GM19193 (cell line): Measurements from ENCODE around the gene CDK5RAP1.

Experiments used
- POLR2A ChIP-seq: IDR thresholded peaks from 4 replicates; pipeline ENCODE4 v1.6.1; 2011; ENCODE audit not compliant: insufficient read depth, insufficient read length; ENCODE audit errors: extremely low read depth

CDK5RAP1 gene

DNA sequence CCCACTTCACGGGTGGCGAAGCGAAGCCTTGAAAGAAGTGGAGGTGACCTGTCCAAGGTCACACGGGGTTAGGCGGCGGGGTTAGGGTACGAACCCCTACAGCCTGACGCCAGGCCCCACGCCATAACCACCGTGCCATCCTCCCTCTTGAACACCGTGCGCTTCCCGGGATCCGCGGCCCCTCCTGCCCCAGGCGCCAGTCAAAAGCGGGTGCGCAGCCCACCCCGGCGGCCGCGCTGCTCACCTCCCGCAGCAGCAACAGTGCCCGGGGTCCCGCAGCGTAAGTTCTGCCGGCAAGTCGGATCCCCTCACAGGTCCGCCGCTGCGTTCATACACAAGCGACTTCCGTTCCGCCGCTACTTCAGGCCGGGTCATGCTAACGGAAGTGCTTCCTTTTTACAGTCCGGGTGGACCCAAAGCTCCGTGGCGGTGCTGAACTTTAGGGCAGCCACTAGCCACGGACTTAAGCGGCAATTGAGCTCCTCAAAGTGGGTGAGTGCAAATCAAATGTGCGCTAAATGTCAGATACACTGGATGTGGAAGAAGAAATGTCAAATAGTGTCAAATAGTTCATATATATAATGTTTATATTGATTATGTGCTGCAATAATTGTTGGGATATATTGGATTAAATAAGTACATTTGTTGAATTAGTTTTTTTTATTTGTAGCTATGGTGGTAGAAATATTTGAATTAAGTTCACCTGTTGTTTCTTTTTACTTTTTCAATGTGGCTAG lies at the start of gene CDK5RAP1:
Gene CDK5RAP1 (minus strand): TSS at position 336 of the 737 bp plus-strand sequence. CDS start 4,455 bp downstream, outside the sequence.
- TF ChIP-seq POLR2A = peak; percentile 83

GRCh38 chr20:33450867-33451266 lies 49.5 kb upstream of the CDK5RAP1 start:
- no peak for TF ChIP-seq POLR2A

- no peak for TF ChIP-seq POLR2A
These were observed 44.7 kb upstream of the CDK5RAP1 start for GRCh38 chr20:33445881-33446625.

- TF ChIP-seq POLR2A = no peak
These were observed 43.7 kb upstream of the CDK5RAP1 start for GRCh38 chr20:33444797-33445560.

DNA sequence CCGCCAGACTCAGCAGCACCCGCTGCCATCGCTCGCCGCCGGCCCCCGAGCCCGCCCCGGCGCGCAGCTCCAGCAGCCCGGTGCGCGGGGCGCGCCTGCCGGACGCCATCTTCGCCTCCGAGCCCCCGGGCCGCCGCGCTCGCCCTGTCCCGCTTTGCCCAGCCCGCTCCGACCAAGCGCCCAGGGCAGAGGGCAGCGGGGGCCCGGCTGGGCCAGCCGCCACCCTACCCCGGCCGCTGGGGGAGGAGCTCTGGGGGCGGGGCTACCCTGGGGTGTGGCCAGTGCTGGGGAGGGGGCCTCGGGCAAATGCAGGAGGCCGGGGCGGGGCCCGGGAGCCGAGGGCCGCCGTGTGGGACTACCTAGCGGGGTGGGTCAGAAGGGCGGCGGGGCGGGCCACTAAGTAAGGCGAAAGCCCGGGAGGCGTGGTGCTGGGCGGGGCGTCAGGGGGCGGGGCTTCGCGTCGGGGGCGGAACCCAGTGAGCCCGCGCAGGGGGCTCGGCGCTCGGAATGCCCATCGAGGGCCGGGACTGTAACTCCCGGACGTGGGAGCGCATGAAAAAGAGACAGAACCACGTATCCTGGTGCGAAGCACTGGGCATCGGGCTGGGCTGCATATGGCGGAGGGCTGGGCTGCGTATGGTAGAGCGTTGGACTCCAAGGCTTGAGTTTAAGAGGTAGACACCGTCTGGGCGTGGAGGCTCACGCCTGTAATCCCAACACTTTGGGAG lies 42.4 kb upstream of the CDK5RAP1 start, which contains the start of gene SNTA1:
Gene SNTA1 (minus strand): TSS at position 252 of the 728 bp plus-strand sequence. CDS start 143 bp downstream, at position 109.
- TF ChIP-seq POLR2A = no peak

GRCh38 chr20:33443006-33443511 lies 41.7 kb upstream of the CDK5RAP1 start:
- no peak for TF ChIP-seq POLR2A

- no peak for TF ChIP-seq POLR2A
These were observed 41.1 kb upstream of the CDK5RAP1 start for GRCh38 chr20:33442136-33443005.

DNA sequence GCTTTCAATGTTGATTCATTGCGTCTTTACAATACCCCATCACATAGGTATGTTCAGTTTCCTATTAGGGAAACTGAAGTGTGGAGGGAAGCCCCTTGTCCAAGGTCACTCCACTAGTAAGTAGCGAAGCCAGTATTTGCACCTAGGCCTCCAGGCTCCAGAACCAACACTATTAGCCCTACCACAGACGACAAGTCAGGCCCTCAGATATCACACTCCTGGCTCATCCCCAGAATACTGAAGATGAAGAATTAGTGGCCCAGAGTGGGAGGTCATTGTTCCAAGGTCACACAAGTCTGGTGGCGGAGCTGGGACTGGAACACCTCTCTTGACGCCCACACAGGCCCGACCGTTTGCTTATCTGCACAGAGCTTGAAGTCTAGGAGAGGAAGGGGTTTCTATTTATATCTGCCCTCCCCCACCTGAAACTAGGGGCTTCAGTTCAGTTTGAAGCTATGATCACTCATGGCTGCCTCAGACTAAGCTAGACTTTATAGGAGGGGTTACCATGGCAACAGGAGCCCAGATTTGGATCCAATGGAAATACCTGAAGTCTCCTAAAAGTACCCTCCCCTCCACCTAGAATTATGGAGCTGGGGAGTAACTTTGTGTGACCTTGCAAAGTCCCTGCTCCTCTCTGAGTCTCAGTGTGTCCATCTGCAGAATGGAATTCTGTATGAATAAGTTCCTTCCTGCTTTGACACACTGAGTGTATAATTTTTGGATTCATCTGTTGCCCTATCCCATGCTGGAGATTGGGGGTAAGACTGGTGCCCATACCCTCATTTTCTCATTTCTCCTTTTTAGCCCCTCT lies 40.0 kb upstream of the CDK5RAP1 start:
- TF ChIP-seq POLR2A = no peak

DNA sequence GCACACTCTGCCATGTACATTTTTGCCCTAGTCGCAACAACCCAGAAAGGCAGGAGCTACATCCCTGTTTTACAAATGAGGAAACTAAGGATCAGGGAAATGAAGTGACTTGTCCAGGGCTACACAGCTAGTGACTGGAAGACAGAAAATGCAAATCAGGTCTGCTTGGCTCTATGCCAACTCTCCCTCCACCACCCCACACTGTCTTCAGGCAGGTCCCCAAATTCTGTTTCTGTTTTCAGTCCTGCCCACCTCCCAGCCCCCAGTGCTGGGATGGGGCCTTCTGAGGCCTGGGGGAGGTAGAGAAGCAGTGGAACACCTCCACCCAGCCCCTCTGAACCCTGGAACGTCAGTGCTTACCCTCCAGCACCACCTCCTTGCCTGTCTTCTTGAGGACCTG lies 37.2 kb upstream of the CDK5RAP1 start:
- TF ChIP-seq POLR2A = no peak

DNA sequence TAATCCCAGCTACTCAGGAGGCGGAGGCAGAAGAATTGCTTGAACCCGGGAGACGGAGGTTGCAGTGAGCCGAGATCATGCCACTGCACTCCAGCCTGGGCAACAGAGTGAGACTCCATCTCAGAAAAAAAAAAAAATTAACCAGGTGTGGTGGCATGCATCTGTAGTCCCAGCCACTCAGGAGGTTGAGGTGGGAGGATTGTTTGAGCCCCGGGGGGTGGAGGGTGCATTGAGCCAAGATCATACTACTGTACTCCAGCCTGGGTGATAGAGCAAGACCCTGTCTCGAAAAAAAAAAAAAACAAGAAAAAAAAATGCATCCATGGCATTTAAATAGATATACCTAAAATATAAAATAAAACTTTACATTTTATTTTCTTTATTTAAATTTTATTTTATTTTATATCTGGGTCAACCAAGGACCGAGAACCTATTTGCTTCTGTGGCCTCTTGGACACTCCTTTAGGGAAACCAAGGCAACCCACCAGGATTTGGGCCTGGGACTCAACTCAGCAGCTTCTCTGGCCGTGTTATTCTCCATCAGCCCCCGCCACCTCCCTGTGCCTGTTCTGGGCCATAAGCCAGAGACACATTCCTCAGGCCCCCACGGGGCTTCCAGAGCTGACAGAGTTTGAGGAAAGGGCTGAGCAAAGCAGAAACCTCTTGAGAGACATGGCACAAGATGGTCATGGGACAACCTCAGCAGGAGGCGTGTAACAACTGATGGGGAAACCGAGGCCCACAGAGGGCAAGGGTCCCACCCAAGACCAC lies 36.0 kb upstream of the CDK5RAP1 start:
- no peak for TF ChIP-seq POLR2A

GRCh38 chr20:33434434-33434833 lies 33.1 kb upstream of the CDK5RAP1 start:
- TF ChIP-seq POLR2A = no peak
